Thymus (tissue), 11 donors: Measurements from ENCODE around the gene UBIAD1. TPM values are rescaled to one million over a fixed set of nuclear protein-coding genes. Genes with fewer than 3 reads are reported as not detected.
A peak's percentile ranks its signal among the peaks of the same experiment; 100 is the strongest.

Experiments used
- DNase-seq, 9 donors: peaks; one replicate each; pipeline ENCODE4 v3.0.0-alpha.2; 2013; ENCODE audit warnings: low spot score in 9 of 9, low read depth in 6 of 9, missing footprints in 1 of 9
- H3K27ac ChIP-seq, 2 donors: one replicate each; pipeline ENCODE4 v1.5.1; 2013; ENCODE audit warnings: control low read depth in 1 of 2, low read depth in 1 of 2, low read length in 1 of 2, mild to moderate bottlenecking in 1 of 2, moderate library complexity in 1 of 2
- H3K27me3 ChIP-seq, 2 donors: one replicate each; pipeline ENCODE4 v1.5.1; 2013; ENCODE audit warnings: low read length in 1 of 2; ENCODE audit not compliant: control insufficient read depth in 2 of 2, insufficient read depth in 1 of 2
- H3K36me3 ChIP-seq, 2 donors: one replicate each; pipeline ENCODE4 v1.5.1; 2013; ENCODE audit warnings: low read length in 1 of 2, mild to moderate bottlenecking in 1 of 2, moderate library complexity in 1 of 2; ENCODE audit not compliant: control insufficient read depth in 2 of 2, insufficient read depth in 2 of 2
- H3K4me1 ChIP-seq, 2 donors: one replicate each; pipeline ENCODE4 v1.5.1; 2013; ENCODE audit warnings: low read length in 2 of 2; ENCODE audit not compliant: control insufficient read depth in 2 of 2, insufficient read depth in 2 of 2
- H3K4me3 ChIP-seq, 2 donors: one replicate each; pipeline ENCODE4 v1.5.1; 2013; ENCODE audit warnings: low read length in 2 of 2, control low read depth in 1 of 2, mild to moderate bottlenecking in 1 of 2
- H3K9me3 ChIP-seq, 2 donors: one replicate each; pipeline ENCODE4 v1.5.1; 2013; ENCODE audit warnings: low read length in 1 of 2, mild to moderate bottlenecking in 1 of 2; ENCODE audit not compliant: control insufficient read depth in 2 of 2, insufficient read depth in 1 of 2
- WGBS: extraction: QIAGEN DNeasy Blood & Tissue Kit; methylation state at CpG from one replicate; pipeline ENCODE4 v1.1.7; 2013; 5-methylcytosine and 5-hydroxymethylcytosine counted together
- polyA plus RNA-seq: library from polyadenylated mRNA; stranded (reverse); fragments of 200-250 nt; gene quantifications from one replicate; pipeline ENCODE4 v1.2.3, GENCODE V29; 2013
- total RNA-seq: library from RNA; stranded (reverse); fragments of 120-200 nt; gene quantifications from one replicate; pipeline ENCODE4 v1.2.4, GENCODE V29; 2013
- donor health status: healthy.

The UBIAD1 gene
- total and polyA plus RNA-seq, 2 donors: 7.3 to 9.8 TPM

DNA sequence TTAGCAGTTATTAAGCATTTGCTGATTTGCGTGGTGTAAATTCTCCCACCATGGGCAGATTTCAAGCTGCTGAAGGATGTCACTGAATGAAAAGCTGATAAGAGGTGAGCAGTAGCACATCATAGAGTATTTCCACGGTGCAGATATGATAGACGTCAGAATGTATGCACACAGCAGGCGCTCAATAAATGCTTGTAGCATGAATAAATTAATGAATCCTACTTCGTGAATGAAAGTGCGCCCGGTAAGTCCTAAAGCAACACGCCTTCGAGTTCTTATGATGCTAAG, 510 bp upstream of the UBIAD1 start:
- Histone ChIP-seq H3K4me3 (peak overlapping the region; percentile 34 to 41), H3K36me3 (peaks cover 4 to 5% of the 10 kb centered on the region in 2 donors), H3K4me1 (peaks cover 17 to 25% of the 10 kb centered on the region in 2 donors), H3K27ac (no peak overlapping the region), H3K27me3 (no peaks in the 10 kb centered on the region), H3K9me3 (peaks cover 0 to 3% of the 10 kb centered on the region in 2 donors)
- WGBS: 24% methylated on average over 9 of the region's 9 CpGs
- no peak for DNase-seq

DNA sequence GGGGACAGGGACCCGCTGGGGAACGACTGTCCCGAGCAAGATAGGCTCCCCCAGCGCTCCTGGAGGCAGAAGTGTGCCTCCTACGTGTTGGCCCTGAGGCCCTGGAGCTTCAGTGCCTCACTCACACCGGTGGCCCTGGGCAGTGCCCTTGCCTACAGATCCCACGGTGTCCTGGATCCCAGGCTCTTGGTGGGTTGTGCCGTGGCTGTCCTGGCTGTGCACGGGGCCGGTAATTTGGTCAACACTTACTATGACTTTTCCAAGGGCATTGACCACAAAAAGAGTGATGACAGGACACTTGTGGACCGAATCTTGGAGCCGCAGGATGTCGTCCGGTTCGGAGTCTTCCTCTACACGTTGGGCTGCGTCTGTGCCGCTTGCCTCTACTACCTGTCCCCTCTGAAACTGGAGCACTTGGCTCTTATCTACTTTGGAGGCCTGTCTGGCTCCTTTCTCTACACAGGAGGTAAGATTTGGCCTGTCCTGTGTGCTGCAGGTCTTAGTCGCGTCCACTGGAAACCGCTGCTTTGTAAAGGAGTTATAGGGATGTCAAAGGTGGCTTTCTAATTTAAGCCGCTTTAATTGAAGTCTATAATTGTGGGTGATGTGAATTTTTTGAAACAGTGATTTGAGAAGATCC, 717 bp downstream of the UBIAD1 start:
- Histone ChIP-seq H3K27me3 (no peaks in the 10 kb centered on the region), H3K27ac (peak overlapping the region; percentile 86 to 91), H3K36me3 (peaks cover 4 to 11% of the 10 kb centered on the region in 2 donors), H3K4me3 (peak overlapping the region; percentile 97 to 98), H3K4me1 (peaks cover 17 to 25% of the 10 kb centered on the region in 2 donors), H3K9me3 (peaks cover 0 to 3% of the 10 kb centered on the region in 2 donors)
- 6% methylated on average over 22 of the region's 22 CpGs for WGBS
- DNase-seq: peak in 1 of 9 donors; percentile 37

DNA sequence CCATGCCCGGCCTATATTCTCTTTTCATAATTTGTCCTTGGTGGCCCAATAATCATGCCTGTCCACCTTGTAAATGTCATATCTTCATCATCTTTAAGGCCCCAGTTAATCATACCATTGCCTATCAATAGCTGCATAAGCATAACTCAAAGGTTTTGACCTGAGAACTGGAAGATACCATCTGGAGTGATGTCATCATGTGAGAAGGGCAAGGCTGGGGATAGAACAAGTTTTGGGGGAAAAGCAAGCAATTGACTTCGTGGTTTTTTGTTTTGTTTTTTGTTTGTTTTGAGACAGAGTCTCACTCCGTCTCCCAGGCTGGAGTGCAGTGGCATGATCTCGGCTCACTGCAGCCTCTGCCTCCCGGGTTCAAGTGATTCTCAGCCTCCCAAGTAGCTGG, 6.2 kb downstream of the UBIAD1 start:
- WGBS: 96% methylated on average over 5 of the region's 5 CpGs
- Histone ChIP-seq H3K36me3 (peaks cover 14 to 26% of the 10 kb centered on the region in 2 donors), H3K9me3 (no peaks in the 10 kb centered on the region), H3K27me3 (no peaks in the 10 kb centered on the region), H3K27ac (no peak overlapping the region), H3K4me3 (no peak overlapping the region), H3K4me1 (peaks cover 33 to 37% of the 10 kb centered on the region in 2 donors)
- DNase-seq: no peak

DNA sequence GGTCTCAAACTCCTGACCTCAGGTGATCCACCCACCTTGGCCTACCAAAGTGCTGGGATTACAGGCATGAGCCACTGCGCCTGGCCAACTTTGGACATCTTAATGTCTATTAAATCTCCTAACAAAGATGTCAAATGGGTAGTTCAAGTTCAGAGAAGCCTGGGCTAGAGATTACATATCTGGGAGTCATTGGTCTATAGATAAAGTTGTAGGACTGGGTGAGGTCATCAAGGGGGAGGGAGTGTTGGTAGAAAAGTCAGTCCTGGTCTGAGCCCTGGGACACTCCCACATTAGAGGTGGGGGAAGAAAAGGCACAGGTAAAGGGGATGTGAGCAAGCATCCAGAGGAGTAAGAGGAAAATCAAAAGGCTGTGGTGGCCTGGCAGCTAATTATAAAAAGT, 6.6 kb downstream of the UBIAD1 start:
- WGBS: 95% methylated on average over 1 of the region's 1 CpG
- DNase-seq: no peak
- H3K4me1 ChIP-seq: peaks cover 30 to 37% of the 10 kb centered on the region in 2 donors
- peak overlapping the region in 1 of 2 donors; percentile 42 for H3K27ac ChIP-seq
- no peaks in the 10 kb centered on the region for H3K9me3 ChIP-seq
- no peaks in the 10 kb centered on the region for H3K27me3 ChIP-seq
- no peak overlapping the region for H3K4me3 ChIP-seq
- peaks cover 14 to 26% of the 10 kb centered on the region in 2 donors for H3K36me3 ChIP-seq

DNA sequence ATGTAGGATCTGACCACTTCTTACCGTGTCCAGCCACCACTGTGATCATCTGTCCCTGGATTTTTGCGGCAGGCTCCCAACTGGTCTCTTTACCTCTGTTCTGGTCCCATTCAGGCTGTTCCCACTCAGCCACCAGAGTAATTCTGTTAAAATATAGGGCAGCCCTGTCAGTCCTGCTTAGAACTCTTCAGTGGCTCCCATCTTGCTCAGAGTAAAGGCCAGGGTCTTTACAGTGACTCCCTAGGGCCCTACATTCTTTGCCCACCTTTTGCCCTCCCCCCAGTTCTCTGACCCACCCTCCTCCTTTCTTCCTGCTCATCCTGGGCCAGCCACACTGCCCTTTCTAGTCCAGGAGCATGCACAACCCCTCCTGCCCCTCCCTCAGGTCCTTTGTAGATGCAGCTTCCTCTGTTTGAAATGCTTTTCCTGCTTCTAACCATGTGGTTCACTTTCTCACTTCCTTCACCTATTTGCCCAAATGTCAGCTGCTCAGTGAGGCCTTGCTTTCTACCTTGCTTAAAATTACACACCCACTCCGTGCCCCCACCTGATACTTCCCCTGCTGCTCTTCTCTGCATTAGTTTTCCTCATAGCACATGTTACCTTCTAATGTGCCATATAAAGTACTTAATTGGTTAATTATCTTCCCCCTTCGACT, 7.8 kb downstream of the UBIAD1 start:
- Histone ChIP-seq H3K4me1 (peaks cover 18 to 25% of the 10 kb centered on the region in 2 donors), H3K27ac (peak overlapping the region; percentile 86 to 92), H3K36me3 (peaks cover 19 to 27% of the 10 kb centered on the region in 2 donors), H3K4me3 (no peak overlapping the region), H3K9me3 (no peaks in the 10 kb centered on the region), H3K27me3 (no peaks in the 10 kb centered on the region)
- 71% methylated on average over 4 of the region's 4 CpGs for WGBS
- peak in 6 of 9 donors; percentile 18 to 80 (median 46) for DNase-seq

DNA sequence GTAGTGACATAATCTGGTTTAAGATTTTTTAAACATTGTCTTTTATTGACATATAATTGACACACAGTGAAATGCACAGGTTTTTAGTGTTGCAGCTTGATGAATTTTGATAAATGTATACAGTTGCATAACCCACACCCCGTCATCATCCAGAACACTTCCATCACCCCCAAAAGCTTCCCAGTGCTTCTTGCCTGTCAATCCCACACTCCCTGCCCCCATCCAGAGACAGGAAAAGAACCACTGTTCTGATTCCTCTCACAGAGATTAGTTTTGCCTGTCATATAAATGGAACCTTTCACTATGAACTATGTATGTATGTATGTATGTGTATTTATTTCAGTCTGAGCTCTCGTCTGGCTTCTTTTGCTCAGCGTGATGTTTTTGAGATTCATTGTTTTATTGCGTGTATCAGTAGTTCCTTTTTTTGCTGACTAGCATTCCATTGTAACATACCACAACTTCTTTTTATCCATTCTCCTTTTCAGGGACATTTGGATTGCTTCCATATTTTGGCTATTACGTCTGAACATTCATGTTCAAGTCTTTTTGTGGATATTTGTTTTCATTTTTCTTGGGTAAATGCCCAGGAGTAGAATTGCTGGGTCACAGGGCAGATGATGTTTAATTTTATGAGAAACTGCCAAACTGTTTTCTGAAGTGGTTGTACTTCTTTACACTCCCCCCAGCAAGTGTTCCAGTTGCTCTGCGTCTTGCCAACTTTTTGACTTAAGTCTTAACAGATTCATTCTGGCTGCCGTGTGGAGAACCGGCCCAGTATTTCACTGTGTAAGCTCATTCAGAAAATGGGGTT, 8.7 kb downstream of the UBIAD1 start:
- Histone ChIP-seq H3K27ac (peak overlapping the region; percentile 79 to 86), H3K4me3 (no peak overlapping the region), H3K9me3 (no peaks in the 10 kb centered on the region), H3K27me3 (no peaks in the 10 kb centered on the region), H3K36me3 (peaks cover 27 to 35% of the 10 kb centered on the region in 2 donors), H3K4me1 (peaks cover 16 to 23% of the 10 kb centered on the region in 2 donors)
- WGBS: 90% methylated on average over 8 of the region's 8 CpGs
- no peak for DNase-seq

DNA sequence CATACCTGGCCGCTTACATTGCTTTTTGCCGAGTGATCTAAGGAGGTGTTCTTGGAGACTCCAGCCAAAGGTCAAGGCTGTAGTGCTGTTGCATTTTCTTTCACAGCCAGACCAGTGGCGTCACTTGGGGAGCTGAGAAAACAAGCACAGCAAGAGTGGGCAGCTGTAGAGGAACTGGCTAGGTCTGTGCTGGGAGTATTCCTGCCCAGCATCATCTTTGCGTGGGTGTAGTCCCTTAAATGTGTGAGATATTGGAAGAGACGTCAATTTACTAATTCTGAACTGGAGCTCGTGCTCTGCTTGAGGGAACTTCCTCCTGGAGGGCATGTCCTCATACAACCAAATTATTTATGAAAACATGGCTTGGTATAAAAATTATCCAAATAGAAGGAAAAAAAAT, 10.2 kb downstream of the UBIAD1 start:
- H3K36me3 ChIP-seq: peaks cover 35 to 42% of the 10 kb centered on the region in 2 donors
- 98% methylated on average over 6 of the region's 6 CpGs for WGBS
- no peaks in the 10 kb centered on the region for H3K27me3 ChIP-seq
- DNase-seq: no peak
- no peak overlapping the region for H3K27ac ChIP-seq
- no peak overlapping the region for H3K4me3 ChIP-seq
- H3K4me1 ChIP-seq: peaks cover 16 to 23% of the 10 kb centered on the region in 2 donors
- H3K9me3 ChIP-seq: no peaks in the 10 kb centered on the region

DNA sequence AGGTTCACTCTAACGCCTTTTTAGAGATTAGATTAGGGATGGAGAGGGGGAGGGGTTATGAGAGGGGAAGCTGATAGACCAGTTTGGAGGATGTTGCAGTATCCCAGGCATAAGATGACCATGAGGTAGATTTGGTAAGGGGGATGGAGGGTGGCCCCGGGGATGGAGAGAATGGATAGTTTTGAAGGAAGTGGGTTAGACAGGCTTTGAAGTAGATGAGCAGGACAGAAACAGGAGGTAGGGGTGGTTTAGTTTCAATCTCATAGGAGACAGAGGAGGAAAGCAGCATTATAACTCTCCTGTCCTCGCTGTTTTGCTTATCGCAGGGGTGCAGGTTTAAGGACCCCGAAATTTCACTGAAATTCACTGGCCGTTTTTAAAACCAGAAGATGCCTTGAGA, 11.8 kb downstream of the UBIAD1 start:
- no peaks in the 10 kb centered on the region for H3K27me3 ChIP-seq
- H3K9me3 ChIP-seq: no peaks in the 10 kb centered on the region
- peaks cover 14 to 21% of the 10 kb centered on the region in 2 donors for H3K4me1 ChIP-seq
- H3K36me3 ChIP-seq: peaks cover 38 to 43% of the 10 kb centered on the region in 2 donors
- no peak overlapping the region for H3K27ac ChIP-seq
- 90% methylated on average over 6 of the region's 6 CpGs for WGBS
- H3K4me3 ChIP-seq: no peak overlapping the region
- DNase-seq: no peak
